Liver (tissue), 9 donors: Measurements from ENCODE around the gene A2ML1. TPM values are rescaled to one million over a fixed set of nuclear protein-coding genes. Genes with fewer than 3 reads are reported as not detected.
"Not testable (repeated sequence)": the region's sequence is repeated elsewhere in the genome, so short reads cannot be mapped to it uniquely, and the experiment has no call there.

ENCODE experiments used
- DNase-seq: peaks from one replicate; pipeline ENCODE4 v3.0.0-alpha.2; 2017; ENCODE audit warnings: low spot score
- H3K27ac ChIP-seq, 2 donors: one replicate each; pipeline ENCODE4 v1.7.0; 2013; ENCODE audit warnings: inconsistent platforms in 2 of 2, low read length in 2 of 2, control low read depth in 1 of 2, low read depth in 1 of 2, mild to moderate bottlenecking in 1 of 2
- H3K27me3 ChIP-seq, 4 donors: one replicate each; pipeline versions ENCODE4 v1.6.1 to v1.7.0; 2013; ENCODE audit warnings: low read length in 3 of 4, inconsistent platforms in 1 of 4, mild to moderate bottlenecking in 1 of 4, moderate library complexity in 1 of 4; ENCODE audit not compliant: control insufficient read depth in 4 of 4, insufficient read depth in 4 of 4
- H3K36me3 ChIP-seq, 4 donors: one replicate each; pipeline versions ENCODE4 v1.6.1 to v1.7.0; 2013; ENCODE audit warnings: low read length in 3 of 4, mild to moderate bottlenecking in 3 of 4, low read depth in 1 of 4, moderate library complexity in 1 of 4; ENCODE audit not compliant: control insufficient read depth in 4 of 4, insufficient read depth in 3 of 4
- H3K4me1 ChIP-seq, 4 donors: one replicate each; pipeline versions ENCODE4 v1.6.1 to v1.7.0; 2013; ENCODE audit warnings: low read length in 3 of 4, mild to moderate bottlenecking in 3 of 4, moderate library complexity in 1 of 4; ENCODE audit not compliant: control insufficient read depth in 4 of 4, insufficient read depth in 4 of 4
- H3K4me3 ChIP-seq, 3 donors: one replicate each; pipeline versions ENCODE4 v1.6.1 to v1.7.0; 2013; ENCODE audit warnings: low read length in 3 of 3, control low read depth in 1 of 3, low read depth in 1 of 3, mild to moderate bottlenecking in 1 of 3
- H3K9ac ChIP-seq, 2 donors: one replicate each; pipeline ENCODE4 v1.7.0; 2013; ENCODE audit warnings: low read length in 2 of 2, mild to moderate bottlenecking in 2 of 2, moderate library complexity in 2 of 2, control low read depth in 1 of 2, low read depth in 1 of 2
- H3K9me3 ChIP-seq, 4 donors: one replicate each; pipeline versions ENCODE4 v1.6.1 to v1.7.0; 2013; ENCODE audit warnings: low read length in 3 of 4; ENCODE audit not compliant: control insufficient read depth in 4 of 4
- EGR1 ChIP-seq, 2 donors: IDR thresholded peaks; 2 replicates each; pipeline ENCODE4 v1.6.1; 2016 to 2018; ENCODE audit warnings: antibody characterized with exemption in 2 of 2, low read depth in 2 of 2
- FOXA1 ChIP-seq: IDR thresholded peaks from 2 replicates; pipeline ENCODE4 v1.6.1; 2016; ENCODE audit warnings: antibody characterized with exemption
- GABPA ChIP-seq, 2 donors: IDR thresholded peaks in 1 of 2; conservative IDR thresholded peaks in 1 of 2; 2 replicates each; pipeline ENCODE4 v1.6.1; 2016; ENCODE audit warnings: antibody characterized with exemption in 2 of 2, mild to moderate bottlenecking in 1 of 2, moderate library complexity in 1 of 2
- HNF4A ChIP-seq, 2 donors: conservative IDR thresholded peaks; 2 replicates each; pipeline ENCODE4 v1.6.1; 2016; ENCODE audit warnings: antibody characterized with exemption in 2 of 2, mild to moderate bottlenecking in 2 of 2
- HNF4G ChIP-seq: IDR thresholded peaks from 2 replicates; pipeline ENCODE4 v1.6.1; 2016; ENCODE audit warnings: antibody characterized with exemption
- JUND ChIP-seq, 2 donors: IDR thresholded peaks; 2 replicates each; pipeline ENCODE4 v1.6.1; 2016; ENCODE audit warnings: antibody characterized with exemption in 2 of 2
- NR2F2 ChIP-seq: IDR thresholded peaks from 2 replicates; pipeline ENCODE4 v1.6.1; 2016; ENCODE audit warnings: antibody characterized with exemption
- RAD21 ChIP-seq, 2 donors: IDR thresholded peaks; 2 replicates each; pipeline ENCODE4 v1.6.1; 2016; ENCODE audit warnings: antibody characterized with exemption in 2 of 2, mild to moderate bottlenecking in 2 of 2
- RXRA ChIP-seq, 2 donors: IDR thresholded peaks; 2 replicates each; pipeline ENCODE4 v1.6.1; 2017 to 2018; ENCODE audit warnings: antibody characterized with exemption in 2 of 2, mild to moderate bottlenecking in 1 of 2
- SP1 ChIP-seq: IDR thresholded peaks from 2 replicates; pipeline ENCODE4 v1.6.1; 2018; ENCODE audit warnings: antibody characterized with exemption, mild to moderate bottlenecking
- TAF1 ChIP-seq: conservative IDR thresholded peaks from 2 replicates; pipeline ENCODE4 v1.6.1; 2016; ENCODE audit warnings: antibody characterized with exemption, mild to moderate bottlenecking
- WGBS: extraction: QIAGEN DNeasy Blood & Tissue Kit; methylation state at CpG from one replicate; pipeline ENCODE4 v1.1.7; 2013; 5-methylcytosine and 5-hydroxymethylcytosine counted together
- polyA plus RNA-seq, 2 donors: library from polyadenylated mRNA; stranded (reverse) in 1 of 2; unstranded in 1 of 2; fragments of 200-250 nt in 1 of 2; fragments of >200 nt in 1 of 2; fragmentation: Nextera tagmentation in 1 of 2; extraction: Ambion mirVana in 1 of 2; gene quantifications; one replicate each; pipeline versions ENCODE4 v1.2.1 to v1.2.3, GENCODE V29; 2013 to 2015
- total RNA-seq, 2 donors: library from RNA; depleted of rRNA; stranded (reverse); fragments of >200 nt; gene quantifications; one replicate each; pipeline ENCODE4 v1.2.3, GENCODE V29; 2014
- TF ChIP-seq, protein P1 (sequence below): IDR thresholded peaks from 2 replicates; pipeline ENCODE4 v1.6.1; 2016; ENCODE audit warnings: antibody characterized with exemption, mild to moderate bottlenecking
- TF ChIP-seq, protein P2 (sequence below): IDR thresholded peaks from 2 replicates; pipeline ENCODE4 v1.6.1; 2016; ENCODE audit warnings: antibody characterized with exemption
- TF ChIP-seq, protein P3 (sequence below): IDR thresholded peaks from 2 replicates; pipeline ENCODE4 v1.6.1; 2016; ENCODE audit warnings: antibody characterized with exemption
- TF ChIP-seq, protein P4 (sequence below): fragments of 150-350 bp; IDR thresholded peaks from 2 replicates; pipeline ENCODE4 v1.5.1; 2017; ENCODE audit warnings: improper control_type of control experiment, low read depth, low read length; ENCODE audit not compliant: missing input control
- donor health status: healthy.
- donor health status: healthy.
- donor health status: healthy.
- donor health status: healthy.
- donor health status: healthy.

A2ML1 gene
- total and polyA plus RNA-seq, 4 donors, result 0.03 to 0.19 TPM; not detected in 2

DNA sequence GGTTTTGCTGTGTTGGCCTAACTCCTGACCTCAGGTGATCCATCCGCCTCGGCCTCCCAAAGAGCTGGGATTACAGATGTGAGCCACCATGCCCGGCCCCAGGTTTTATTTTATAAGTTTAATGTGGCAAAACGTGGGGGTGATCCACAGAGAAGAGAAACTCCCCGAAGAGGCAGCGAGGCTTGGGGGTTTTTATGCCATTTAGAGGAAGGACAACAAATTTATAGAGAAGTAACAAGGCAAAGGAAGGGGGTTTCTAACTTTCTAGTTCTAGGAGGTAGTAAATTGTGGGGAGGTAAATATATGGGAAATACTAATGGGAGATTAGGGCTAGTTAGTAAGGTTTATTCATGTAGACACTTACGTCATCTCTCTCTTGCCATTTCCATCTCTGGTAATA is 74.7 kb downstream of the A2ML1 start (continued):
- TF ChIP-seq, protein P1, sequence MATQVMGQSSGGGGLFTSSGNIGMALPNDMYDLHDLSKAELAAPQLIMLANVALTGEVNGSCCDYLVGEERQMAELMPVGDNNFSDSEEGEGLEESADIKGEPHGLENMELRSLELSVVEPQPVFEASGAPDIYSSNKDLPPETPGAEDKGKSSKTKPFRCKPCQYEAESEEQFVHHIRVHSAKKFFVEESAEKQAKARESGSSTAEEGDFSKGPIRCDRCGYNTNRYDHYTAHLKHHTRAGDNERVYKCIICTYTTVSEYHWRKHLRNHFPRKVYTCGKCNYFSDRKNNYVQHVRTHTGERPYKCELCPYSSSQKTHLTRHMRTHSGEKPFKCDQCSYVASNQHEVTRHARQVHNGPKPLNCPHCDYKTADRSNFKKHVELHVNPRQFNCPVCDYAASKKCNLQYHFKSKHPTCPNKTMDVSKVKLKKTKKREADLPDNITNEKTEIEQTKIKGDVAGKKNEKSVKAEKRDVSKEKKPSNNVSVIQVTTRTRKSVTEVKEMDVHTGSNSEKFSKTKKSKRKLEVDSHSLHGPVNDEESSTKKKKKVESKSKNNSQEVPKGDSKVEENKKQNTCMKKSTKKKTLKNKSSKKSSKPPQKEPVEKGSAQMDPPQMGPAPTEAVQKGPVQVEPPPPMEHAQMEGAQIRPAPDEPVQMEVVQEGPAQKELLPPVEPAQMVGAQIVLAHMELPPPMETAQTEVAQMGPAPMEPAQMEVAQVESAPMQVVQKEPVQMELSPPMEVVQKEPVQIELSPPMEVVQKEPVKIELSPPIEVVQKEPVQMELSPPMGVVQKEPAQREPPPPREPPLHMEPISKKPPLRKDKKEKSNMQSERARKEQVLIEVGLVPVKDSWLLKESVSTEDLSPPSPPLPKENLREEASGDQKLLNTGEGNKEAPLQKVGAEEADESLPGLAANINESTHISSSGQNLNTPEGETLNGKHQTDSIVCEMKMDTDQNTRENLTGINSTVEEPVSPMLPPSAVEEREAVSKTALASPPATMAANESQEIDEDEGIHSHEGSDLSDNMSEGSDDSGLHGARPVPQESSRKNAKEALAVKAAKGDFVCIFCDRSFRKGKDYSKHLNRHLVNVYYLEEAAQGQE, result no peak
- TF ChIP-seq, protein P2, sequence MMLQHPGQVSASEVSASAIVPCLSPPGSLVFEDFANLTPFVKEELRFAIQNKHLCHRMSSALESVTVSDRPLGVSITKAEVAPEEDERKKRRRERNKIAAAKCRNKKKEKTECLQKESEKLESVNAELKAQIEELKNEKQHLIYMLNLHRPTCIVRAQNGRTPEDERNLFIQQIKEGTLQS, result no peak

DNA sequence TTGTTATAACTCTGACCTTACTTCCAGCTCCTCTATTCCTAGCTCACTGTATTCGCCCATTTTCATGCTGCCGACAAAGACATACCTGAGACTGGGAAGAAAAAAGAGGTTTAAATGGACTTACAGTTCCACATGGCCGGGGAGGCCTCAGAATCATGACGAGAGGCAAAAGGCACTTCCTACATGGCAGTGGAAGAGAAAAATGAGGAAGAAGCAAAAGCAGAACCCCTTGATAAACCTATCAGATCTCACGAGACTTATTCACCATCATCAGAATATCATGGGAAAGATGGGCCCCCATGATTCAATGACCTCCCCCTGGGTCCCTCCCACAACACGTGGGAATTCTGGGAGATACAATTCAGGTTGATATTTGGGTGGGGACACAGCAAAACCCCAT is 77.4 kb downstream of the A2ML1 start:
- Histone ChIP-seq H3K4me1 (no peaks in the 10 kb centered on the region), H3K27ac (no peak overlapping the region), H3K36me3 (no peaks in the 10 kb centered on the region), H3K9me3 (no peaks in the 10 kb centered on the region), H3K9ac (no peak overlapping the region), H3K4me3 (no peak overlapping the region), H3K27me3 (no peaks in the 10 kb centered on the region)
- TF ChIP-seq FOXA1, result no peak
- TF ChIP-seq, protein P3, sequence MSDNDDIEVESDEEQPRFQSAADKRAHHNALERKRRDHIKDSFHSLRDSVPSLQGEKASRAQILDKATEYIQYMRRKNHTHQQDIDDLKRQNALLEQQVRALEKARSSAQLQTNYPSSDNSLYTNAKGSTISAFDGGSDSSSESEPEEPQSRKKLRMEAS, result no peak
- 77% methylated on average over 6 of the region's 6 CpGs for WGBS
- no peak for DNase-seq

DNA sequence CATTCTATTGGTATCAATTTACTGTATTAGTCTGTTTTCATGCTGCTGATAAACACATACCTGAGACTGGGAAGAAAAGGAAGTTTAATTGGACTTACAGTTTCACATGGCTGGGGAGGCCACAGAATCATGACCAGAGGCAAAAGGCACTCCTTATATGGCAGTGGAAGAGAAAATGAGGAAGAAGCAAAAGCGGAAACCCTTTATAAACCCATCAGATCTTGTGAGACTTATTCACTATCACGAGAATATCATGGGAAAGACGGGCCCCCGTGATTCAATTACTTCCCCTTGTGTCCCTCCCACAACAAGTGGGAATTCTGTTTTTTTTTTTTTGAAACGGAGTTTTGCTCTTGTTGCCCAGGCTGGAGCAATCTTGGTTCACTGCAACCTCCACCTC is 80.3 kb downstream of the A2ML1 start:
- H3K4me3 ChIP-seq, DNase-seq, H3K9ac ChIP-seq, H3K4me1 ChIP-seq, H3K27ac ChIP-seq, H3K27me3 ChIP-seq, H3K36me3 ChIP-seq, H3K9me3 ChIP-seq: not testable (repeated sequence)
- 81% methylated on average over 5 of the region's 5 CpGs for WGBS

DNA sequence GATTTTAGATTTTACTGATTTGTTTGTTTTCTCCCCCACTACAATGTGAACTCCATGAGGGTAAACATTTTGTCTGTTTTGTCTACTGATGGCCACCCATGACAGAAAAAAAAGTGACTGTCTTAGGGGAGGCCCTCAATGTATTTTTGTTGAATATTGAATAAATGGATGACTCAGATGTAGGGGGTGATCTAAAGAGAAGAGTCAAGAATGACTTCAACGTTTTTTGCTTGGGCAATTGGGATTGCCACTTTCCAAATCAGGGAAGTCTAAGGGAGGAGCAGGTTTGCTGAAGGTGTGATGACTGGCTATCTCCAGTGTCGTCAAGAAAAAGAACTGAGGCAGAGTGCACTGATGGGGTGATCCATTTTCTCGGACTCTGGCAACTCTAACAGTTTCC is 81.2 kb downstream of the A2ML1 start:
- WGBS, result 73% methylated on average over 3 of the region's 3 CpGs
- TF ChIP-seq SP1 (no peak), RAD21 (IDR thresholded peaks at IDR 0.05) (no peak), TAF1 (no peak), GABPA (IDR thresholded peaks at IDR 0.05 in 1 of 2, conservative IDR thresholded peaks at IDR 0.05 in 1 of 2) (no peak), JUND (IDR thresholded peaks at IDR 0.05) (no peak), HNF4A (conservative IDR thresholded peaks at IDR 0.05) (no peak), RXRA (IDR thresholded peaks at IDR 0.05) (no peak), NR2F2 (no peak), HNF4G (no peak), EGR1 (IDR thresholded peaks at IDR 0.05; ENCODE audit: low read depth in 2 of 2) (no peak), FOXA1 (no peak)
- TF ChIP-seq, protein P4, sequence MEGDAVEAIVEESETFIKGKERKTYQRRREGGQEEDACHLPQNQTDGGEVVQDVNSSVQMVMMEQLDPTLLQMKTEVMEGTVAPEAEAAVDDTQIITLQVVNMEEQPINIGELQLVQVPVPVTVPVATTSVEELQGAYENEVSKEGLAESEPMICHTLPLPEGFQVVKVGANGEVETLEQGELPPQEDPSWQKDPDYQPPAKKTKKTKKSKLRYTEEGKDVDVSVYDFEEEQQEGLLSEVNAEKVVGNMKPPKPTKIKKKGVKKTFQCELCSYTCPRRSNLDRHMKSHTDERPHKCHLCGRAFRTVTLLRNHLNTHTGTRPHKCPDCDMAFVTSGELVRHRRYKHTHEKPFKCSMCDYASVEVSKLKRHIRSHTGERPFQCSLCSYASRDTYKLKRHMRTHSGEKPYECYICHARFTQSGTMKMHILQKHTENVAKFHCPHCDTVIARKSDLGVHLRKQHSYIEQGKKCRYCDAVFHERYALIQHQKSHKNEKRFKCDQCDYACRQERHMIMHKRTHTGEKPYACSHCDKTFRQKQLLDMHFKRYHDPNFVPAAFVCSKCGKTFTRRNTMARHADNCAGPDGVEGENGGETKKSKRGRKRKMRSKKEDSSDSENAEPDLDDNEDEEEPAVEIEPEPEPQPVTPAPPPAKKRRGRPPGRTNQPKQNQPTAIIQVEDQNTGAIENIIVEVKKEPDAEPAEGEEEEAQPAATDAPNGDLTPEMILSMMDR, result no peak
- TF ChIP-seq, protein P3, result no peak
- TF ChIP-seq, protein P1, result no peak

More for the DNA sequence above, 81.2 kb downstream of the A2ML1 start:
- H3K36me3 ChIP-seq, result no peaks in the 10 kb centered on the region
- no peak overlapping the region for H3K27ac ChIP-seq
- no peak for DNase-seq
- H3K27me3 ChIP-seq, result no peaks in the 10 kb centered on the region
- H3K9me3 ChIP-seq, result no peaks in the 10 kb centered on the region
- no peak overlapping the region for H3K9ac ChIP-seq
- H3K4me1 ChIP-seq, result no peaks in the 10 kb centered on the region
- H3K4me3 ChIP-seq, result no peak overlapping the region
